ENCODE results near the gene MAB21L3.
A peak's percentile ranks its signal among the peaks of the same experiment; 100 is the strongest.

DNA sequence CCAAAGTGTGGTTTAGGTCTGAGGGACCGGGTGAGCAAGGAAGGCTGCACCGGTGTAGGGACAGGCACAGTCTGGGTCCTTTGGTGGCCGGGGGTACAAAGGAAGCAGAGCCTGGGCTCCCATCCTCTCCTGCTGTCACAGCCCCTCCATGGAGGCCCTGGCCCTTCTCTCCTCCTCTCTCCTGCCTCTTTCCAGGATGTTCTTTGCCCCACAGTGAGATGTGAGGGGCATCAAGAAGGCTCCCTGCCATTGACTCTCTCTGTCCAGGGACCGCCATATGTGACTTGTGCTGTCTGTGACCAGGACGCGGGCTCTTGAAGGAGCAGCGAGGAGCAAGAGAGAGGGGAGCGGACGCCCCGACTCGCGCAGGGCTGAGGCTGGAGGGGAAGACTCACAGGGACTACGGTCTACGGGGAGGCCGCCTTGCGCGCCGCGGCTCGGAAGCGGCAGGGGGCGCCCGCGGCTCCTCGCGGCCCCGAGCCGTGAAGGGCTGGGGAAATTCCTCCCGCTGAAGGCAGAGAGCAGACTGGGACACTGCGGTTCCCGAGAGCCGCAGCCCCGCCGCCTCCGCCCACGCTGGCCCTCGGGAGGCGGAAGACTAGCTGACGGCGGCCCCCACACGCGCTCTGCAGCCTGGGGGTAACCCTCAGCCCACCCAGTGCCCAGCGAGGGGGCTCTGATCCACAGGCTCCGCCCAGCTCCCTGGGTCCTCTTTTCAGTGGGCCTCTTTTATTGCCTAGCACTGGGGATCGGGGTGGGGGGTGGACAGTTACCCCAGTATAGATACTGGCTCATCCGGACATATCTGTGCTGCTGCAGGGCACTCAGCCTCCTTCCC, 40.8 kb downstream of the MAB21L3 start:
- TF ChIP-seq POLR2A (IDR thresholded peaks at IDR 0.05) (no peak), EP300 (IDR thresholded peaks at IDR 0.05) (no peak)
- TF ChIP-seq, protein P1, sequence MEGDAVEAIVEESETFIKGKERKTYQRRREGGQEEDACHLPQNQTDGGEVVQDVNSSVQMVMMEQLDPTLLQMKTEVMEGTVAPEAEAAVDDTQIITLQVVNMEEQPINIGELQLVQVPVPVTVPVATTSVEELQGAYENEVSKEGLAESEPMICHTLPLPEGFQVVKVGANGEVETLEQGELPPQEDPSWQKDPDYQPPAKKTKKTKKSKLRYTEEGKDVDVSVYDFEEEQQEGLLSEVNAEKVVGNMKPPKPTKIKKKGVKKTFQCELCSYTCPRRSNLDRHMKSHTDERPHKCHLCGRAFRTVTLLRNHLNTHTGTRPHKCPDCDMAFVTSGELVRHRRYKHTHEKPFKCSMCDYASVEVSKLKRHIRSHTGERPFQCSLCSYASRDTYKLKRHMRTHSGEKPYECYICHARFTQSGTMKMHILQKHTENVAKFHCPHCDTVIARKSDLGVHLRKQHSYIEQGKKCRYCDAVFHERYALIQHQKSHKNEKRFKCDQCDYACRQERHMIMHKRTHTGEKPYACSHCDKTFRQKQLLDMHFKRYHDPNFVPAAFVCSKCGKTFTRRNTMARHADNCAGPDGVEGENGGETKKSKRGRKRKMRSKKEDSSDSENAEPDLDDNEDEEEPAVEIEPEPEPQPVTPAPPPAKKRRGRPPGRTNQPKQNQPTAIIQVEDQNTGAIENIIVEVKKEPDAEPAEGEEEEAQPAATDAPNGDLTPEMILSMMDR (IDR thresholded peaks at IDR 0.05), result peak in 5 of 7 experiments; percentile 79 to 91 (median 90)
